SK-N-SH (cell line): ENCODE data around the gene SLC13A2. TPM values are rescaled to one million over a fixed set of nuclear protein-coding genes. Genes with fewer than 3 reads are reported as not detected.

Experiments used
- CTCF ChIA-PET: fragments of 300-600, 350-600 bp; formaldehyde crosslinking; extraction: SDS; loops from one replicate; lab custom pipeline; 2021; lab: Yijun Ruan, JAX
- POLR2A ChIA-PET: fragments of 350-600 bp; sonication (Branson Sonifier 250); formaldehyde crosslinking; extraction: SDS; loops from one replicate; lab custom pipeline; 2020; ENCODE audit warnings: antibody characterized with exemption, inconsistent platforms; lab: Yijun Ruan, JAX
- DNase-seq: peaks from one replicate; pipeline ENCODE4 v3.0.0; 2012
- H2AFZ ChIP-seq: fragments of 200-600 bp; sonication (generic); 2 replicates; pipeline ENCODE4 v1.8.1; 2016; ENCODE audit warnings: antibody characterized with exemption, mild to moderate bottlenecking, low read depth
- H3F3A ChIP-seq: fragments of 200-600 bp; sonication (generic); replicated peaks from 2 replicates; pipeline ENCODE3; 2016; ENCODE audit warnings: antibody characterized with exemption, mild to moderate bottlenecking; ENCODE audit not compliant: insufficient read depth
- H3K27ac ChIP-seq, 2 experiments: fragments of 200-500 bp in 1 of 2; fragments of 200-600 bp in 1 of 2; sonication (Bioruptor generic) in 1 of 2; sonication (generic), shearing (Covaris generic) in 1 of 2; 2 replicates each; pipeline versions ENCODE4 v1.5.1 to v1.6.1; 2014 to 2016; ENCODE audit warnings: low read depth in 2 of 2, inconsistent platforms in 1 of 2, low read length in 1 of 2, mild to moderate bottlenecking in 1 of 2, mixed read lengths in 1 of 2
- H3K27me3 ChIP-seq: fragments of 200-600 bp; sonication (generic), shearing (Covaris generic); 2 replicates; pipeline ENCODE4 v1.6.1; 2016; ENCODE audit warnings: mixed run types; ENCODE audit not compliant: insufficient read depth
- H3K36me3 ChIP-seq, 2 experiments: fragments of 200-500 bp in 1 of 2; fragments of 200-600 bp in 1 of 2; sonication (Bioruptor generic) in 1 of 2; sonication (generic) in 1 of 2; replicated peaks in 1 of 2; 2 replicates each; pipeline versions ENCODE3 to v1.5.1; 2014 to 2016; ENCODE audit warnings: low read length in 1 of 2, mild to moderate bottlenecking in 1 of 2; ENCODE audit not compliant: insufficient read depth in 2 of 2, control insufficient read depth in 1 of 2
- H3K4me1 ChIP-seq, 2 experiments: fragments of 200-500 bp in 1 of 2; fragments of 200-600 bp in 1 of 2; sonication (Bioruptor generic) in 1 of 2; sonication (generic), shearing (Covaris generic) in 1 of 2; 2 replicates each; pipeline versions ENCODE4 v1.5.1 to v1.6.1; 2014 to 2016; ENCODE audit warnings: low read depth in 1 of 2, low read length in 1 of 2, mixed run types in 1 of 2; ENCODE audit not compliant: insufficient read depth in 2 of 2, control insufficient read depth in 1 of 2
- H3K4me2 ChIP-seq: fragments of 200-600 bp; sonication (generic), shearing (Covaris generic); 2 replicates; pipeline ENCODE4 v1.6.1; 2017; ENCODE audit warnings: mixed run types
- H3K4me3 ChIP-seq, 2 experiments: fragments of 200-500 bp in 1 of 2; fragments of 200-600 bp in 1 of 2; sonication (Bioruptor generic) in 1 of 2; sonication (generic), shearing (Covaris generic) in 1 of 2; 2 replicates each; pipeline versions ENCODE4 v1.5.1 to v1.8.1; 2014 to 2016; ENCODE audit warnings: low read depth in 2 of 2, inconsistent platforms in 1 of 2, low read length in 1 of 2, mild to moderate bottlenecking in 1 of 2, mixed read lengths in 1 of 2, moderate library complexity in 1 of 2
- H3K79me2 ChIP-seq: fragments of 200-600 bp; sonication (generic); 2 replicates; pipeline ENCODE4 v1.8.1; 2017; ENCODE audit warnings: mild to moderate bottlenecking; ENCODE audit not compliant: insufficient read depth
- H3K9ac ChIP-seq: fragments of 200-600 bp; sonication (generic); 2 replicates; pipeline ENCODE4 v1.6.1; 2017; ENCODE audit warnings: mixed run types
- H3K9me2 ChIP-seq: fragments of 200-600 bp; sonication (generic); 2 replicates; pipeline ENCODE4 v1.6.1; 2017; ENCODE audit warnings: mixed run types
- H3K9me3 ChIP-seq: fragments of 200-600 bp; sonication (generic); 2 replicates; pipeline ENCODE4 v1.6.1; 2017; ENCODE audit warnings: mixed run types, mild to moderate bottlenecking, moderate library complexity
- H4K20me1 ChIP-seq: fragments of 200-600 bp; sonication (generic); 2 replicates; pipeline ENCODE4 v1.6.1; 2017; ENCODE audit warnings: mild to moderate bottlenecking, mixed run types; ENCODE audit not compliant: insufficient read depth
- CHD2 ChIP-seq: fragments of 150-350 bp; IDR thresholded peaks from 2 replicates; pipeline ENCODE4 v1.6.1; 2018; ENCODE audit warnings: low read length; ENCODE audit not compliant: partially characterized antibody
- EP300 ChIP-seq, 2 experiments: IDR thresholded peaks; 2 replicates each; pipeline versions ENCODE4 v1.4.0 to v1.6.1; 2012; ENCODE audit warnings: borderline replicate concordance in 1 of 2, low read depth in 1 of 2, low read length in 1 of 2
- FOSL2 ChIP-seq: IDR thresholded peaks from 2 replicates; pipeline ENCODE4 v1.4.0; 2012; ENCODE audit warnings: low read depth, mild to moderate bottlenecking, moderate library complexity, borderline replicate concordance
- FOXJ3 ChIP-seq: sonication (generic); formaldehyde crosslinking; IDR thresholded peaks from 2 replicates; pipeline ENCODE4 v1.5.1; 2020; ENCODE audit warnings: mild to moderate bottlenecking, missing genetic modification reagents
- GABPA ChIP-seq: IDR thresholded peaks from 2 replicates; pipeline ENCODE4 v1.4.0; 2012; ENCODE audit warnings: low read depth, mild to moderate bottlenecking
- MEF2A ChIP-seq: IDR thresholded peaks from 2 replicates; pipeline ENCODE4 v1.4.0; 2012; ENCODE audit warnings: low read depth, borderline replicate concordance
- MXI1 ChIP-seq: IDR thresholded peaks from 2 replicates; pipeline ENCODE4 v1.6.1; 2012; ENCODE audit warnings: mild to moderate bottlenecking, low read depth, low read length, improper control_type of control experiment
- NRF1 ChIP-seq: IDR thresholded peaks from 2 replicates; pipeline ENCODE4 v1.6.1; 2012; ENCODE audit warnings: low read depth, mild to moderate bottlenecking, low read length
- POLR2AphosphoS5 ChIP-seq: IDR thresholded peaks from 2 replicates; pipeline ENCODE4 v1.6.1; 2012; ENCODE audit warnings: low read depth, low read length
- RFX5 ChIP-seq: IDR thresholded peaks from 2 replicates; pipeline ENCODE4 v1.6.1; 2012; ENCODE audit warnings: mild to moderate bottlenecking, improper control_type of control experiment, low read length
- RXRA ChIP-seq: IDR thresholded peaks from 2 replicates; pipeline ENCODE4 v1.4.0; 2012; ENCODE audit warnings: low read depth, mild to moderate bottlenecking, borderline replicate concordance
- SIN3A ChIP-seq: IDR thresholded peaks from 2 replicates; pipeline ENCODE4 v1.6.1; 2012; ENCODE audit warnings: low read depth, mild to moderate bottlenecking, low read length, moderate library complexity, borderline replicate concordance
- TAF1 ChIP-seq: IDR thresholded peaks from 2 replicates; pipeline ENCODE4 v1.6.1; 2012; ENCODE audit warnings: low read depth, mild to moderate bottlenecking, low read length, moderate library complexity, borderline replicate concordance
- TEAD4 ChIP-seq: IDR thresholded peaks from 2 replicates; pipeline ENCODE4 v1.4.0; 2012; ENCODE audit warnings: mild to moderate bottlenecking, borderline replicate concordance; ENCODE audit not compliant: insufficient read depth
- WGBS: methylation state at CpG from one replicate; pipeline ENCODE4 v1.1.6; 2017; ENCODE audit warnings: low lambda C conversion rate; 5-methylcytosine and 5-hydroxymethylcytosine counted together
- polyA plus RNA-seq, 3 experiments: library from polyadenylated mRNA; depleted of rRNA; stranded (reverse); fragments of >200 nt; gene quantifications; 2 replicates each; pipeline ENCODE4 v1.2.3, GENCODE V29; 2012
- TF ChIP-seq, protein P1 (sequence below): IDR thresholded peaks from 2 replicates; pipeline ENCODE4 v1.4.0; 2012; ENCODE audit warnings: low read depth, borderline replicate concordance
- TF ChIP-seq, protein P2 (sequence below): IDR thresholded peaks from 2 replicates; pipeline ENCODE4 v1.4.0; 2012; ENCODE audit warnings: low read depth, borderline replicate concordance
- TF ChIP-seq, protein P3 (sequence below): IDR thresholded peaks from 2 replicates; pipeline ENCODE4 v1.6.1; 2012; ENCODE audit warnings: mild to moderate bottlenecking, low read depth, low read length, moderate library complexity
- TF ChIP-seq, protein P4 (sequence below): IDR thresholded peaks from 2 replicates; pipeline ENCODE4 v1.4.0; 2012; ENCODE audit warnings: low read depth
- TF ChIP-seq, protein P5 (sequence below): fragments of 150-350 bp; IDR thresholded peaks from 2 replicates; pipeline ENCODE4 v1.6.1; 2017; ENCODE audit warnings: antibody characterized with exemption, low read length, low read depth, borderline replicate concordance
- TF ChIP-seq, protein P6 (sequence below): fragments of 200-600 bp; sonication (generic); IDR thresholded peaks from 2 replicates; pipeline ENCODE4 v1.6.1; 2017; ENCODE audit warnings: antibody characterized with exemption, mild to moderate bottlenecking, moderate library complexity

SLC13A2 gene
- polyA plus RNA-seq, 1 of the 3 experiments (the other 2 are of a cell fraction): not detected

DNA sequence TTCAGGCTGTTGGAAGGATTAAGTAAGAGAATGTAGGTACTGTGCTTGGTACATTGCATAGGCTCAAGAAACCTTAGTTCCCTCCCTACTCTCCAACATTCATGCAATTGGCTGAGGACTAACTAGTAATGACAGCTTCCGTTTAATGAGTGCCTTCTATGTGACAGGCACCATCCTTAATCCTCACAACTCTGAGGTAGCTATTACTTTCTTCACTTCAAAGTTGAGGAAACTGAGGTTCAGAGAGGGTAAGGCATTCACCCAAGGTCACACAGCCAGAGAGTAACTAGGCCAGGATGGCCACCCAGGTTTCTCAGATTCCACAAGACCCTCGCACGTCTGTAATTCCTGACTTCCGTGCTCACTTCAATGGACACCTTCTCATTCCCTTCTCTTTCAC lies 56.8 kb downstream of the SLC13A2 start:
- CTCF ChIA-PET: interaction anchor here (3.0 kb wide), 1 partner anchor 11 kb away, joined by 15 read pairs; no protein-coding TSS in a partner anchor
- H3K4me1 ChIP-seq: peaks cover 0 to 6% of the 10 kb centered on the region in 2 experiments; a peak in 1 of 4 replicates

More for the DNA sequence above, 56.8 kb downstream of the SLC13A2 start:
- no peak overlapping the region for H2AFZ ChIP-seq
- H3K79me2 ChIP-seq: no peaks in the 10 kb centered on the region
- peaks cover 10% of the 10 kb centered on the region; the same call in 1 of the 2 replicates for H3K27me3 ChIP-seq
- H3K4me3 ChIP-seq: no peak overlapping the region
- POLR2A ChIA-PET: no interaction called here
- no peaks in the 10 kb centered on the region for H3K9me3 ChIP-seq
- no peak overlapping the region for H3K4me2 ChIP-seq
- no peak overlapping the region for H3K27ac ChIP-seq
- no peaks in the 10 kb centered on the region for H4K20me1 ChIP-seq
- H3K9ac ChIP-seq: no peak overlapping the region
- H3F3A ChIP-seq: no peaks in the 10 kb centered on the region
- 75% methylated on average over 4 of the region's 4 CpGs for WGBS
- H3K9me2 ChIP-seq: no peaks in the 10 kb centered on the region
- DNase-seq: no peak
- TF ChIP-seq TEAD4 (no peak), SIN3A (no peak), GABPA (no peak), EP300 (IDR thresholded peaks at IDR 0.05; ENCODE audit: borderline replicate concordance in 1 of 2, low read depth in 1 of 2, low read length in 1 of 2) (no peak), NRF1 (no peak), FOXJ3 (no peak), CHD2 (no peak), RFX5 (no peak), MXI1 (no peak), POLR2AphosphoS5 (no peak), TAF1 (no peak), RXRA (no peak), MEF2A (no peak), FOSL2 (no peak)
- TF ChIP-seq, protein P1, sequence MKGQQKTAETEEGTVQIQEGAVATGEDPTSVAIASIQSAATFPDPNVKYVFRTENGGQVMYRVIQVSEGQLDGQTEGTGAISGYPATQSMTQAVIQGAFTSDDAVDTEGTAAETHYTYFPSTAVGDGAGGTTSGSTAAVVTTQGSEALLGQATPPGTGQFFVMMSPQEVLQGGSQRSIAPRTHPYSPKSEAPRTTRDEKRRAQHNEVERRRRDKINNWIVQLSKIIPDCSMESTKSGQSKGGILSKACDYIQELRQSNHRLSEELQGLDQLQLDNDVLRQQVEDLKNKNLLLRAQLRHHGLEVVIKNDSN: no peak
- TF ChIP-seq, protein P2, sequence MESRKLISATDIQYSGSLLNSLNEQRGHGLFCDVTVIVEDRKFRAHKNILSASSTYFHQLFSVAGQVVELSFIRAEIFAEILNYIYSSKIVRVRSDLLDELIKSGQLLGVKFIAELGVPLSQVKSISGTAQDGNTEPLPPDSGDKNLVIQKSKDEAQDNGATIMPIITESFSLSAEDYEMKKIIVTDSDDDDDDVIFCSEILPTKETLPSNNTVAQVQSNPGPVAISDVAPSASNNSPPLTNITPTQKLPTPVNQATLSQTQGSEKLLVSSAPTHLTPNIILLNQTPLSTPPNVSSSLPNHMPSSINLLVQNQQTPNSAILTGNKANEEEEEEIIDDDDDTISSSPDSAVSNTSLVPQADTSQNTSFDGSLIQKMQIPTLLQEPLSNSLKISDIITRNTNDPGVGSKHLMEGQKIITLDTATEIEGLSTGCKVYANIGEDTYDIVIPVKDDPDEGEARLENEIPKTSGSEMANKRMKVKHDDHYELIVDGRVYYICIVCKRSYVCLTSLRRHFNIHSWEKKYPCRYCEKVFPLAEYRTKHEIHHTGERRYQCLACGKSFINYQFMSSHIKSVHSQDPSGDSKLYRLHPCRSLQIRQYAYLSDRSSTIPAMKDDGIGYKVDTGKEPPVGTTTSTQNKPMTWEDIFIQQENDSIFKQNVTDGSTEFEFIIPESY: no peak
- TF ChIP-seq, protein P3, sequence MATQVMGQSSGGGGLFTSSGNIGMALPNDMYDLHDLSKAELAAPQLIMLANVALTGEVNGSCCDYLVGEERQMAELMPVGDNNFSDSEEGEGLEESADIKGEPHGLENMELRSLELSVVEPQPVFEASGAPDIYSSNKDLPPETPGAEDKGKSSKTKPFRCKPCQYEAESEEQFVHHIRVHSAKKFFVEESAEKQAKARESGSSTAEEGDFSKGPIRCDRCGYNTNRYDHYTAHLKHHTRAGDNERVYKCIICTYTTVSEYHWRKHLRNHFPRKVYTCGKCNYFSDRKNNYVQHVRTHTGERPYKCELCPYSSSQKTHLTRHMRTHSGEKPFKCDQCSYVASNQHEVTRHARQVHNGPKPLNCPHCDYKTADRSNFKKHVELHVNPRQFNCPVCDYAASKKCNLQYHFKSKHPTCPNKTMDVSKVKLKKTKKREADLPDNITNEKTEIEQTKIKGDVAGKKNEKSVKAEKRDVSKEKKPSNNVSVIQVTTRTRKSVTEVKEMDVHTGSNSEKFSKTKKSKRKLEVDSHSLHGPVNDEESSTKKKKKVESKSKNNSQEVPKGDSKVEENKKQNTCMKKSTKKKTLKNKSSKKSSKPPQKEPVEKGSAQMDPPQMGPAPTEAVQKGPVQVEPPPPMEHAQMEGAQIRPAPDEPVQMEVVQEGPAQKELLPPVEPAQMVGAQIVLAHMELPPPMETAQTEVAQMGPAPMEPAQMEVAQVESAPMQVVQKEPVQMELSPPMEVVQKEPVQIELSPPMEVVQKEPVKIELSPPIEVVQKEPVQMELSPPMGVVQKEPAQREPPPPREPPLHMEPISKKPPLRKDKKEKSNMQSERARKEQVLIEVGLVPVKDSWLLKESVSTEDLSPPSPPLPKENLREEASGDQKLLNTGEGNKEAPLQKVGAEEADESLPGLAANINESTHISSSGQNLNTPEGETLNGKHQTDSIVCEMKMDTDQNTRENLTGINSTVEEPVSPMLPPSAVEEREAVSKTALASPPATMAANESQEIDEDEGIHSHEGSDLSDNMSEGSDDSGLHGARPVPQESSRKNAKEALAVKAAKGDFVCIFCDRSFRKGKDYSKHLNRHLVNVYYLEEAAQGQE: no peak
- TF ChIP-seq, protein P4, sequence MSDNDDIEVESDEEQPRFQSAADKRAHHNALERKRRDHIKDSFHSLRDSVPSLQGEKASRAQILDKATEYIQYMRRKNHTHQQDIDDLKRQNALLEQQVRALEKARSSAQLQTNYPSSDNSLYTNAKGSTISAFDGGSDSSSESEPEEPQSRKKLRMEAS: no peak
- TF ChIP-seq, protein P5, sequence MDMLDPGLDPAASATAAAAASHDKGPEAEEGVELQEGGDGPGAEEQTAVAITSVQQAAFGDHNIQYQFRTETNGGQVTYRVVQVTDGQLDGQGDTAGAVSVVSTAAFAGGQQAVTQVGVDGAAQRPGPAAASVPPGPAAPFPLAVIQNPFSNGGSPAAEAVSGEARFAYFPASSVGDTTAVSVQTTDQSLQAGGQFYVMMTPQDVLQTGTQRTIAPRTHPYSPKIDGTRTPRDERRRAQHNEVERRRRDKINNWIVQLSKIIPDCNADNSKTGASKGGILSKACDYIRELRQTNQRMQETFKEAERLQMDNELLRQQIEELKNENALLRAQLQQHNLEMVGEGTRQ: no peak
- TF ChIP-seq, protein P6, sequence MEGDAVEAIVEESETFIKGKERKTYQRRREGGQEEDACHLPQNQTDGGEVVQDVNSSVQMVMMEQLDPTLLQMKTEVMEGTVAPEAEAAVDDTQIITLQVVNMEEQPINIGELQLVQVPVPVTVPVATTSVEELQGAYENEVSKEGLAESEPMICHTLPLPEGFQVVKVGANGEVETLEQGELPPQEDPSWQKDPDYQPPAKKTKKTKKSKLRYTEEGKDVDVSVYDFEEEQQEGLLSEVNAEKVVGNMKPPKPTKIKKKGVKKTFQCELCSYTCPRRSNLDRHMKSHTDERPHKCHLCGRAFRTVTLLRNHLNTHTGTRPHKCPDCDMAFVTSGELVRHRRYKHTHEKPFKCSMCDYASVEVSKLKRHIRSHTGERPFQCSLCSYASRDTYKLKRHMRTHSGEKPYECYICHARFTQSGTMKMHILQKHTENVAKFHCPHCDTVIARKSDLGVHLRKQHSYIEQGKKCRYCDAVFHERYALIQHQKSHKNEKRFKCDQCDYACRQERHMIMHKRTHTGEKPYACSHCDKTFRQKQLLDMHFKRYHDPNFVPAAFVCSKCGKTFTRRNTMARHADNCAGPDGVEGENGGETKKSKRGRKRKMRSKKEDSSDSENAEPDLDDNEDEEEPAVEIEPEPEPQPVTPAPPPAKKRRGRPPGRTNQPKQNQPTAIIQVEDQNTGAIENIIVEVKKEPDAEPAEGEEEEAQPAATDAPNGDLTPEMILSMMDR: no peak
- H3K36me3 ChIP-seq: no peaks in the 10 kb centered on the region
